ENCODE results near the gene VPS9D1.
"Not testable (repeated sequence)": the region's sequence is repeated elsewhere in the genome, so short reads cannot be mapped to it uniquely, and the experiment has no call there.

DNA sequence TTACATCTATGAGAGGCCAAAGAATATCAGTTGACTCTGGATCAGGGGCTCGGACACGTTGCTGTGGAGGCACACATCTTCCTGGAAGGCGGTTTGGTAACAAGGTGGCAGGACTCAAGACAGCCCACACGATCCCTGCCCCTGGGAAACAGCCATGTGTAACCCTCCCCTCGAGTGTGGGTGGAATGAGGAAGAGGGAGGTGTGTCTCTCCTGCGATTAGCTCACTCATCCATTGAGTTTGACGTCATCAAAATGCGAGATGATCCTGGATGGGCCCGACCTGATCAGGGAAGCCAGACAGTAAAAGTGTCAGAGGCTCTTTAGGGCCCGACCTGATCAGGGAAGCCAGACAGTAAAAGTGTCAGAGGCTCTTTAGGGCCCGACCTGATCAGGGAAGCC is 56.5 kb downstream of the VPS9D1 start:
- TF ChIP-seq, protein P1, sequence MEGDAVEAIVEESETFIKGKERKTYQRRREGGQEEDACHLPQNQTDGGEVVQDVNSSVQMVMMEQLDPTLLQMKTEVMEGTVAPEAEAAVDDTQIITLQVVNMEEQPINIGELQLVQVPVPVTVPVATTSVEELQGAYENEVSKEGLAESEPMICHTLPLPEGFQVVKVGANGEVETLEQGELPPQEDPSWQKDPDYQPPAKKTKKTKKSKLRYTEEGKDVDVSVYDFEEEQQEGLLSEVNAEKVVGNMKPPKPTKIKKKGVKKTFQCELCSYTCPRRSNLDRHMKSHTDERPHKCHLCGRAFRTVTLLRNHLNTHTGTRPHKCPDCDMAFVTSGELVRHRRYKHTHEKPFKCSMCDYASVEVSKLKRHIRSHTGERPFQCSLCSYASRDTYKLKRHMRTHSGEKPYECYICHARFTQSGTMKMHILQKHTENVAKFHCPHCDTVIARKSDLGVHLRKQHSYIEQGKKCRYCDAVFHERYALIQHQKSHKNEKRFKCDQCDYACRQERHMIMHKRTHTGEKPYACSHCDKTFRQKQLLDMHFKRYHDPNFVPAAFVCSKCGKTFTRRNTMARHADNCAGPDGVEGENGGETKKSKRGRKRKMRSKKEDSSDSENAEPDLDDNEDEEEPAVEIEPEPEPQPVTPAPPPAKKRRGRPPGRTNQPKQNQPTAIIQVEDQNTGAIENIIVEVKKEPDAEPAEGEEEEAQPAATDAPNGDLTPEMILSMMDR (IDR thresholded peaks at IDR 0.05): not testable (repeated sequence)
- TF ChIP-seq POLR2A (IDR thresholded peaks at IDR 0.05): not testable (repeated sequence)
